ENCODE results near the gene NCAPD2.
A peak's percentile ranks its signal among the peaks of the same experiment; 100 is the strongest.
"Not testable (repeated sequence)": the region's sequence is repeated elsewhere in the genome, so short reads cannot be mapped to it uniquely, and the experiment has no call there.

The NCAPD2 gene

GRCh38 chr12:6458281-6459003, 35.5 kb upstream of the NCAPD2 start:
- Mint-ChIP-seq H3K27me3 (no peaks in the 10 kb centered on the region), H3K36me3 (peaks cover 84% of the 10 kb centered on the region), H3K4me3 (no peak overlapping the region), H3K9me3 (no peaks in the 10 kb centered on the region), H3K4me1 (peaks cover 83% of the 10 kb centered on the region), H3K27ac (peak overlapping the region; percentile 83)
- CTCF ChIA-PET, result interaction anchor here (3.6 to 3.9 kb wide), 2 partner anchors 24 to 34 kb away, joined by 19 read pairs; no protein-coding TSS in a partner anchor
- no peak for DNase-seq

- Mint-ChIP-seq H3K36me3 (peaks cover 85% of the 10 kb centered on the region), H3K4me1 (peaks cover 85% of the 10 kb centered on the region), H3K27me3 (no peaks in the 10 kb centered on the region), H3K27ac (peak overlapping the region; percentile 83), H3K4me3 (peak overlapping the region; percentile 26), H3K9me3 (no peaks in the 10 kb centered on the region)
- DNase-seq, result no peak
- CTCF ChIA-PET, result interaction anchor here (3.6 to 3.9 kb wide), 2 partner anchors 25 to 34 kb away, joined by 19 read pairs; no protein-coding TSS in a partner anchor
Observed at GRCh38 chr12:6459004-6459337, 34.9 kb upstream of the NCAPD2 start.

- peak; percentile 63 for DNase-seq
Observed at GRCh38 chr12:6460751-6461371, 33.0 kb upstream of the NCAPD2 start.

GRCh38 chr12:6461401-6462233, 32.3 kb upstream of the NCAPD2 start:
- H3K27me3 Mint-ChIP-seq, result no peaks in the 10 kb centered on the region
- H3K4me1 Mint-ChIP-seq, result peaks cover 89% of the 10 kb centered on the region
- H3K9me3 Mint-ChIP-seq, result no peaks in the 10 kb centered on the region
- peaks cover 86% of the 10 kb centered on the region for H3K36me3 Mint-ChIP-seq
- peak overlapping the region; percentile 75 for H3K4me3 Mint-ChIP-seq
- DNase-seq, result peak; percentile 92
- CTCF ChIA-PET, result interaction anchor here (0.9 to 6.6 kb wide), 10 partner anchors 9 to 126 kb away, joined by 3 to 231 read pairs (median 6); partner anchors contain the start of genes CD27, TAPBPL and VAMP1
- H3K27ac Mint-ChIP-seq, result peak overlapping the region; percentile 100

More at GRCh38 chr12:6460751-6461371, 33.0 kb upstream of the NCAPD2 start:
- Mint-ChIP-seq H3K27me3 (no peaks in the 10 kb centered on the region), H3K27ac (peak overlapping the region; percentile 100), H3K4me1 (peaks cover 86% of the 10 kb centered on the region), H3K9me3 (no peaks in the 10 kb centered on the region), H3K4me3 (peak overlapping the region; percentile 75), H3K36me3 (peaks cover 87% of the 10 kb centered on the region)
- CTCF ChIA-PET, result interaction anchor here (0.9 to 6.6 kb wide), 9 partner anchors 9 to 125 kb away, joined by 3 to 231 read pairs (median 7); partner anchors contain the start of genes CD27, TAPBPL and VAMP1

GRCh38 chr12:6462234-6462995, 31.5 kb upstream of the NCAPD2 start:
- Mint-ChIP-seq H3K27me3 (no peaks in the 10 kb centered on the region), H3K4me3 (peak overlapping the region; percentile 75), H3K27ac (peak overlapping the region; percentile 100), H3K9me3 (no peaks in the 10 kb centered on the region), H3K4me1 (peaks cover 90% of the 10 kb centered on the region), H3K36me3 (peaks cover 87% of the 10 kb centered on the region)
- CTCF ChIA-PET, result interaction anchor here (1.0 to 6.6 kb wide), 7 partner anchors 8 to 127 kb away, joined by 3 to 231 read pairs (median 19); partner anchors contain the start of genes CD27, TAPBPL and VAMP1
- DNase-seq, result peak; percentile 56

- Mint-ChIP-seq H3K27ac (peak overlapping the region; percentile 100), H3K36me3 (peaks cover 85% of the 10 kb centered on the region), H3K27me3 (no peaks in the 10 kb centered on the region), H3K9me3 (no peaks in the 10 kb centered on the region), H3K4me3 (peak overlapping the region; percentile 75), H3K4me1 (peaks cover 94% of the 10 kb centered on the region)
- CTCF ChIA-PET, result interaction anchor here (0.8 to 6.6 kb wide), 12 partner anchors 11 to 140 kb away, joined by 3 to 231 read pairs (median 6); partner anchors contain the start of genes CD27 and TAPBPL
- peak; percentile 57 for DNase-seq
Observed at GRCh38 chr12:6463216-6463615, 30.7 kb upstream of the NCAPD2 start.

GRCh38 chr12:6463858-6464257, 30.0 kb upstream of the NCAPD2 start:
- CTCF ChIA-PET, result interaction anchor here (0.8 to 6.6 kb wide), 13 partner anchors 12 to 141 kb away, joined by 3 to 231 read pairs (median 6); partner anchors contain the start of genes CD27 and TAPBPL
- Mint-ChIP-seq H3K27ac (peak overlapping the region; percentile 100), H3K4me1 (peaks cover 94% of the 10 kb centered on the region), H3K9me3 (no peaks in the 10 kb centered on the region), H3K4me3 (peak overlapping the region; percentile 75), H3K27me3 (no peaks in the 10 kb centered on the region), H3K36me3 (peaks cover 85% of the 10 kb centered on the region)
- DNase-seq, result no peak

- Mint-ChIP-seq H3K27me3 (no peaks in the 10 kb centered on the region), H3K27ac (peak overlapping the region; percentile 100), H3K9me3 (no peaks in the 10 kb centered on the region), H3K4me3 (peak overlapping the region; percentile 59), H3K36me3 (peaks cover 85% of the 10 kb centered on the region), H3K4me1 (peaks cover 95% of the 10 kb centered on the region)
- no peak for DNase-seq
- CTCF ChIA-PET, result interaction anchor here (0.8 to 6.6 kb wide), 25 partner anchors 13 to 142 kb away, joined by 3 to 231 read pairs (median 10); partner anchors contain the start of genes CD27, GAPDH, TAPBPL and TNFRSF1A
Observed at GRCh38 chr12:6464531-6464930, 29.4 kb upstream of the NCAPD2 start.

- CTCF ChIA-PET, result interaction anchor here (0.6 to 6.6 kb wide), 35 partner anchors 10 to 219 kb away, joined by 3 to 231 read pairs (median 5); partner anchors contain the start of genes CD27, GAPDH, MRPL51 and TAPBPL
- no peaks in the 10 kb centered on the region for H3K27me3 Mint-ChIP-seq
- peaks cover 89% of the 10 kb centered on the region for H3K4me1 Mint-ChIP-seq
- H3K36me3 Mint-ChIP-seq, result peaks cover 82% of the 10 kb centered on the region
- DNase-seq, result peak; percentile 60
- peak overlapping the region; percentile 85 for H3K27ac Mint-ChIP-seq
- no peak overlapping the region for H3K4me3 Mint-ChIP-seq
- H3K9me3 Mint-ChIP-seq, result no peaks in the 10 kb centered on the region
Observed at GRCh38 chr12:6465467-6466183, 28.3 kb upstream of the NCAPD2 start.

GRCh38 chr12:6466184-6466573, 27.7 kb upstream of the NCAPD2 start:
- H3K9me3 Mint-ChIP-seq, result no peaks in the 10 kb centered on the region
- H3K27ac Mint-ChIP-seq, result peak overlapping the region; percentile 33
- no peak for DNase-seq
- H3K36me3 Mint-ChIP-seq, result peaks cover 77% of the 10 kb centered on the region
- no peak overlapping the region for H3K4me3 Mint-ChIP-seq
- H3K4me1 Mint-ChIP-seq, result peaks cover 86% of the 10 kb centered on the region
- CTCF ChIA-PET, result interaction anchor here (0.6 to 6.6 kb wide), 26 partner anchors 10 to 218 kb away, joined by 3 to 231 read pairs (median 8); partner anchors contain the start of genes CD27, MRPL51, TAPBPL and TNFRSF1A
- H3K27me3 Mint-ChIP-seq, result no peaks in the 10 kb centered on the region

GRCh38 chr12:6466751-6467150, 27.2 kb upstream of the NCAPD2 start:
- CTCF ChIA-PET, result interaction anchor here (1.8 to 6.6 kb wide), 10 partner anchors 15 to 144 kb away, joined by 5 to 231 read pairs (median 18); partner anchors contain the start of genes CD27, MRPL51 and TAPBPL
- H3K36me3 Mint-ChIP-seq, result peaks cover 72% of the 10 kb centered on the region
- not testable (repeated sequence) for H3K27me3 Mint-ChIP-seq, DNase-seq, H3K4me3 Mint-ChIP-seq, H3K9me3 Mint-ChIP-seq
- H3K27ac Mint-ChIP-seq, result peak overlapping the region; percentile 33
- H3K4me1 Mint-ChIP-seq, result peaks cover 86% of the 10 kb centered on the region

GRCh38 chr12:6467571-6468282, 26.2 kb upstream of the NCAPD2 start:
- Mint-ChIP-seq H3K4me1 (peaks cover 82% of the 10 kb centered on the region), H3K36me3 (peaks cover 62% of the 10 kb centered on the region), H3K27ac (peak overlapping the region; percentile 3), H3K4me3 (peak overlapping the region; percentile 94)
- DNase-seq, H3K27me3 Mint-ChIP-seq, H3K9me3 Mint-ChIP-seq: not testable (repeated sequence)
- CTCF ChIA-PET, result interaction anchor here (3.6 kb wide), 1 partner anchor 43 kb away, joined by 33 read pairs; no protein-coding TSS in a partner anchor

All from activated naive CD4-positive, alpha-beta T cell treated with anti-CD3 and anti-CD28 coated beads, Interleukin-2, amount 10 ng/mL, durations not matched to agents 7 days and 5 days (primary cell).